ENCODE data around the gene TNFRSF1A.

The TNFRSF1A gene

GRCh38 chr12:6336889-6337853, 4.7 kb downstream of the TNFRSF1A start:
- DNase-seq (ENCODE audit: low spot score) = no peak

DNA sequence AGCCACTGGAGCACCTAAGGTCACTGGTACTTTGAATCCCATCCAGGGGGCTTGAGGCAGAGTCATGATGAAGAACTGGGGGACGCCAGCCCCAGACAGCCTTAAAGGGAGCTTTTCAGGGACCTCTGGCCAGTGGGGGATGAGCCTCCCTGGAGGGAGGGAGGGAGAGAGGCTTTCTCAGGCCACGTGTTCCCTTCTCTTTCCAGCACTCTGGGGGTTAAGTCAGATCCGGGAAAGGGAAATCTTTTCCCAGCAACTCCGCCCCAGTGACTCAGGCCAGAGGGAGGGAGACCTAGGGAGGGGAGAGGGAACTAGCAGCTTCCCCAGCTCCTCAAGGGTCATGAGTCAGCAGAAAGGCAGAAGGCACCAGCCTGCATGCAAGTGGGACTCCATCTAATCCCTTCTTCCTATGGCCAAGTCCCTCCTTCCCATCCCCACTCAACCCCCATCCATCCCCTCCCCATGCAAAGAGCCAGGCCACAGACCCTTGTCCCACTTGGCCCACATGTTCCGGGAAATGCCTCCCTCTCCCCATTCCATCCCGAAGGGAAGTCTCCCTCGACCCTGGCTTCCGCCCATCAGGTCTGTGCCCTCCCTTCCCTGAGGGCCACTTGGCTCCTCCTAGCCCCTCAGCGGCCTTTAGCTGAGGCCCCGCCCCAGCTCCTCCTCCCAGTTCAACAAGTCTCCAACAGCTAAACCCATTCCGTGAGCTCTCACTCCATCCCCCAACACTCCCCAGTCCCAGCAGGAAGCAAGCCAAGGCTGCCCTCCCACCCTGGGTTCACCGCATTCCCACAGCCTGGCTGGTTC, 5.6 kb downstream of the TNFRSF1A start:
- peak; percentile 69 for DNase-seq (ENCODE audit: low spot score)

- no peak for DNase-seq (ENCODE audit: low spot score)
These were observed 6.3 kb downstream of the TNFRSF1A start for GRCh38 chr12:6335451-6336078.

- DNase-seq (ENCODE audit: low spot score) = no peak
These were observed 6.9 kb downstream of the TNFRSF1A start for GRCh38 chr12:6334940-6335450.

DNA sequence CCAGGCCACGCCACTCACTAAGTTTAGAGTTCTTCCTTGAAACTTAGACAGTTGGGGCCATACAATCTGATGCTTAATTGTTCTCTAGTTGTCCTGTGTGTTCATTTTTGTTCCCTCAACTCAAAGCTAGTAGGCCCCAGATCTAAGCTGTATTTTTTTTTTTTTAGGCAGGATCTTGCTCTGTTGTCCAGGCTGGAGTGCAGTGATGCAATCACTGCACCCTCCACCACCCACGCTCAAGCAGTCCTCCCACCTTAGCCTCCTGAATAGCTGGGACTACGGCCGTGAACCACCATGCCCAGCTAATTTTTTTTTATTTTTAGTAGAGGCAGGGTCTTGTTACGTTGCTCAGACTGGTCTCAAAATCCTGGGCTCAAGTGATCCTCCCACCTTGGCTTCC, 7.5 kb downstream of the TNFRSF1A start:
- DNase-seq (ENCODE audit: low spot score) = no peak

DNA sequence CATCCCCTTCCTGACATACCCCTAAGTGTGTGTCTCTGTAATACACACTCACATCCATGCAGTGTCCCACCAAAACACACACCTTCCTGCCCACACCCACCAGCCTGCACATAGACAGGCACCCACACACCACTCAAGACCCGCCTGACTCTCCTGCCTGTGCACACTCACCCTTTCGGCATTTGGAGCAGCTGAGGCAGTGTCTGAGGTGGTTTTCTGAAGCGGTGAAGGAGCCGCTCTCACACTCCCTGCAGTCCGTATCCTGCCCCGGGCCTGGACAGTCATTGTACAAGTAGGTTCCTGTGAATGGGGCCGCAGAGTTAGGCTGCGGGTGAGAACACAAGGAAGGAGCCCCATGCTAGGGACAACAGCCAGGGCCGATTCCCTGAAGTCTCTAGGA, 8.3 kb downstream of the TNFRSF1A start:
- no peak for DNase-seq (ENCODE audit: low spot score)

GRCh38 chr12:6333029-6333428, 8.8 kb downstream of the TNFRSF1A start:
- DNase-seq (ENCODE audit: low spot score) = no peak

GRCh38 chr12:6332459-6332858, 9.4 kb downstream of the TNFRSF1A start:
- no peak for DNase-seq (ENCODE audit: low spot score)

GRCh38 chr12:6330999-6331714, 10.7 kb downstream of the TNFRSF1A start:
- DNase-seq (ENCODE audit: low spot score) = no peak

- no peak for DNase-seq (ENCODE audit: low spot score)
These were observed 11.7 kb downstream of the TNFRSF1A start for GRCh38 chr12:6330192-6330591.

- no peak for DNase-seq (ENCODE audit: low spot score)
These were observed 12.2 kb downstream of the TNFRSF1A start for GRCh38 chr12:6329703-6330064.

- DNase-seq (ENCODE audit: low spot score) = no peak
These were observed 12.8 kb downstream of the TNFRSF1A start for GRCh38 chr12:6328945-6329702.

- DNase-seq (ENCODE audit: low spot score) = no peak
These were observed 13.7 kb downstream of the TNFRSF1A start for GRCh38 chr12:6328045-6328779.

DNA sequence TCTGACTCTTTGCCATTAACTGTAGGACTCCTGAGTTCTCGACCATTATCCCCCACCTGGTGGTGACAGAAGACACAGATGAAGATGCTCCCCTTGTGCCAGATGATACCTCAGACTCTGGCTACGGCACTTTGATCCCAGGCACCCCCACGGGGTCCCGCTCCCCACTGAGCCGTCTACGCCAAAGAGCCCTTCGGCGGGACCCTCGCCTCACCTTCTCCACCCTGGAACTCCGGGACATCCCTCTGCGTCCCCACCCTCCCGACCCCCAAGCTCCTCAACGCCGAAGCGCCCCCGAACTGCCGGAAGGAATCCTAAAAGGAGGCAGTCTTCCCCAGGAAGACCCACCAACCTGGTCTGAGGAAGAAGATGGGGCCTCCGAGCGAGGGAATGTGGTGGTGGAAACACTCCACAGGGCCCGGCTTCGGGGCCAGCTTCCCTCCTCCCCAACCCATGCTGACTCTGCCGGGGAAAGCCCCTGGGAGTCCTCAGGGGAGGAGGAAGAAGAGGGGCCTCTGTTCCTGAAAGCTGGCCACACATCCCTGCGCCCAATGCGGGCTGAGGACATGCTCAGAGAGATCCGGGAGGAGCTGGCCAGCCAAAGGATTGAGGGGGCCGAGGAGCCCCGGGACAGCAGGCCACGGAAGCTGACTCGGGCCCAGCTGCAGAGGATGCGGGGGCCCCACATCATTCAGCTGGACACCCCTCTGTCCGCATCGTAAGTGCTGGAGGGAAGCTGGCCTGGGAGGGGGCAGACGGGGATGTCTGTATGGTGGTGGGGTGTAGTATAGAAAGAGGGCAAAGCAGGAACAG, 14.4 kb downstream of the TNFRSF1A start:
- DNase-seq (ENCODE audit: low spot score) = no peak

GRCh38 chr12:6326316-6327228, 15.3 kb downstream of the TNFRSF1A start:
- no peak for DNase-seq (ENCODE audit: low spot score)

- DNase-seq (ENCODE audit: low spot score) = no peak
These were observed 16.7 kb downstream of the TNFRSF1A start for GRCh38 chr12:6324936-6325750.

GRCh38 chr12:6323995-6324711, 17.7 kb downstream of the TNFRSF1A start:
- no peak for DNase-seq (ENCODE audit: low spot score)
